ENCODE measurements around the gene PLXDC1. TPM values are rescaled to one million over a fixed set of nuclear protein-coding genes. Genes with fewer than 3 reads are reported as not detected.

PLXDC1 gene
- total RNA-seq, 1 experiment from 2014 or later = 0.52 TPM

DNA sequence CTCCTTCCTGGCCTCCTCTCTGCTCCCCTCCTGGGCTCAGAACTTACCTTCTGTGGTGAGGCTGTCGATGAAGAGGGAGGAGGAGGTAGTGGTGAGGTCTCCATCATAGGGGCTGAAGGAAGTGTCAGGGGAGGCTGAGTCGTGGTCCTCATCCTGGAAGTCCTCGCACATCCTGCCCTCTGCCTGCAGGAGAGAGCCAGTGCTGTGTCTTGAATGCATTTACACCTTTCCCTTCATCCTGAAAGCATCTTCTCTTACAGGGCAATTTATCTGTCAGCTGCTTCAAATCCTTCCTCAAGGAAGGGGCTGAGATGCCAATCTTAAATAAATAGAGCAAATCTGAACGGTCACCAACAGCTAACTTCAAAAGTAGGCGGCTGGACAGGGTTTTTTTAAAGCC is 73.6 kb downstream of the PLXDC1 start:
- Mint-ChIP-seq H3K9me3 (ENCODE audit: low read depth, unreplicated experiment) (no peaks in the 10 kb centered on the region), H3K36me3 (ENCODE audit: insufficient read depth, unreplicated experiment) (no peaks in the 10 kb centered on the region), H3K27me3 (ENCODE audit: unreplicated experiment) (peaks cover 87% of the 10 kb centered on the region), H3K4me3 (ENCODE audit: low read depth, unreplicated experiment) (no peak overlapping the region), H3K27ac (ENCODE audit: unreplicated experiment) (no peak overlapping the region), H3K4me1 (ENCODE audit: low read depth, unreplicated experiment) (no peaks in the 10 kb centered on the region)
- BruUV-seq (replicated peaks) = no TSS peak
- DNase-seq = no peak
- TF ChIP-seq, protein P1, sequence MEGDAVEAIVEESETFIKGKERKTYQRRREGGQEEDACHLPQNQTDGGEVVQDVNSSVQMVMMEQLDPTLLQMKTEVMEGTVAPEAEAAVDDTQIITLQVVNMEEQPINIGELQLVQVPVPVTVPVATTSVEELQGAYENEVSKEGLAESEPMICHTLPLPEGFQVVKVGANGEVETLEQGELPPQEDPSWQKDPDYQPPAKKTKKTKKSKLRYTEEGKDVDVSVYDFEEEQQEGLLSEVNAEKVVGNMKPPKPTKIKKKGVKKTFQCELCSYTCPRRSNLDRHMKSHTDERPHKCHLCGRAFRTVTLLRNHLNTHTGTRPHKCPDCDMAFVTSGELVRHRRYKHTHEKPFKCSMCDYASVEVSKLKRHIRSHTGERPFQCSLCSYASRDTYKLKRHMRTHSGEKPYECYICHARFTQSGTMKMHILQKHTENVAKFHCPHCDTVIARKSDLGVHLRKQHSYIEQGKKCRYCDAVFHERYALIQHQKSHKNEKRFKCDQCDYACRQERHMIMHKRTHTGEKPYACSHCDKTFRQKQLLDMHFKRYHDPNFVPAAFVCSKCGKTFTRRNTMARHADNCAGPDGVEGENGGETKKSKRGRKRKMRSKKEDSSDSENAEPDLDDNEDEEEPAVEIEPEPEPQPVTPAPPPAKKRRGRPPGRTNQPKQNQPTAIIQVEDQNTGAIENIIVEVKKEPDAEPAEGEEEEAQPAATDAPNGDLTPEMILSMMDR (IDR thresholded peaks at IDR 0.05; ENCODE audit: unreplicated experiment) = no peak
- intact Hi-C loops (cut with micrococcal nuclease; ENCODE audit: unreplicated experiment) = loop anchor here (5.0 kb wide), 1 partner anchor 96 kb away; no protein-coding TSS in a partner anchor
- CTCF ChIA-PET = interaction anchor here (0.8 to 1.7 kb wide), 4 partner anchors 14 to 95 kb away, joined by 3 to 10 read pairs (median 4); no protein-coding TSS in a partner anchor

DNA sequence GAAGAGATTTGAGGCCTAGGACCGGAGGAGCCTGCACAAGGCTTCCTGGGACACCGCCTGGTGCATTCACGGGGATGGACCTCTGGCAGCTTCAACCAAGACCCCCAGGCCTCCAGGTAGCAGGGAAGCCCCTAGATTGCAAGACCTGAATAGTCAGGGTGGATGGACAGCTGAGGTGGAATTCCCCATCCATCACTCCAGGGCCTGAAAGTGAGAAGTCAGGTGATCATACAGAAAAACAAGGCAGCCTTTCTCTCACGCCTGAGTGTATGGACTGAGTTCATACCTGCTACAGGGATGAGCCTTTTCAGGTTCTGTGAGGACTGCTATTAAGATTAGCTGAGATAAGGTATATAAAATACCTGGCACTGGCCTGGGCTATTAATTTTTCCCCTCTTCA is 74.2 kb downstream of the PLXDC1 start:
- no TSS peak for BruUV-seq (replicated peaks)
- H3K4me1 Mint-ChIP-seq (ENCODE audit: low read depth, unreplicated experiment) = no peaks in the 10 kb centered on the region
- CTCF ChIA-PET = interaction anchor here (0.8 to 1.7 kb wide), 6 partner anchors 14 to 94 kb away, joined by 3 to 13 read pairs (median 4); no protein-coding TSS in a partner anchor
- no peak overlapping the region for H3K27ac Mint-ChIP-seq (ENCODE audit: unreplicated experiment)
- H3K36me3 Mint-ChIP-seq (ENCODE audit: insufficient read depth, unreplicated experiment) = no peaks in the 10 kb centered on the region
- H3K27me3 Mint-ChIP-seq (ENCODE audit: unreplicated experiment) = peaks cover 87% of the 10 kb centered on the region
- no peak for DNase-seq
- intact Hi-C loops (cut with micrococcal nuclease; ENCODE audit: unreplicated experiment) = loop anchor here (5.0 kb wide), 1 partner anchor 95 kb away; no protein-coding TSS in a partner anchor
- no peaks in the 10 kb centered on the region for H3K9me3 Mint-ChIP-seq (ENCODE audit: low read depth, unreplicated experiment)
- TF ChIP-seq, protein P1 (IDR thresholded peaks at IDR 0.05; ENCODE audit: unreplicated experiment) = no peak
- no peak overlapping the region for H3K4me3 Mint-ChIP-seq (ENCODE audit: low read depth, unreplicated experiment)

DNA sequence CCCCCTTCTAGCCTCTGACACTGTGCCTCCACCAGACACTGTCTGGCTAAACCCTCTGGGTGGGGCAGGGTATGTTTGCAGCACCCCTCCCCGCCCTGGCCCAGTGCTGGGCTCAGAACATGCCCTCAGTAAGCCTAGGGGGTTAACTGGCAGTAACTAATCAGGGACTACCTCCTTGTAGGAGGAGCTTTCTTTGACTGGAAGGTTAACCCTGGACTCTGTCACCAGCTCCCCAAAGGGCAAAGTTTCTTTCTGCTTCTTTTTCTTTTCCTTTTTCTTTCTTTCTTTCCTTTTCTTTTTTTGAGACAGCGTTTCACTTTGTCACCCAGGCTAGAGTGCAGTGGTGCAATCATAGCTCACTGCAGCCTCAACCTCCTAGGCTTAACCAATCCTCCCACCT is 76.8 kb downstream of the PLXDC1 start:
- Mint-ChIP-seq H3K4me1 (ENCODE audit: low read depth, unreplicated experiment) (peaks cover 2% of the 10 kb centered on the region), H3K9me3 (ENCODE audit: low read depth, unreplicated experiment) (no peaks in the 10 kb centered on the region), H3K27ac (ENCODE audit: unreplicated experiment) (no peak overlapping the region), H3K36me3 (ENCODE audit: insufficient read depth, unreplicated experiment) (no peaks in the 10 kb centered on the region), H3K27me3 (ENCODE audit: unreplicated experiment) (peaks cover 84% of the 10 kb centered on the region), H3K4me3 (ENCODE audit: low read depth, unreplicated experiment) (no peak overlapping the region)
- CTCF ChIA-PET = interaction anchor here (0.8 to 1.7 kb wide), 6 partner anchors 12 to 339 kb away, joined by 3 to 8 read pairs (median 4); no protein-coding TSS in a partner anchor
- no peak for DNase-seq
- no TSS peak for BruUV-seq (replicated peaks)
- intact Hi-C loops (cut with micrococcal nuclease; ENCODE audit: unreplicated experiment) = loop anchor here (5.0 kb wide), 1 partner anchor 92 kb away; no protein-coding TSS in a partner anchor
- TF ChIP-seq, protein P1 (IDR thresholded peaks at IDR 0.05; ENCODE audit: unreplicated experiment) = no peak

DNA sequence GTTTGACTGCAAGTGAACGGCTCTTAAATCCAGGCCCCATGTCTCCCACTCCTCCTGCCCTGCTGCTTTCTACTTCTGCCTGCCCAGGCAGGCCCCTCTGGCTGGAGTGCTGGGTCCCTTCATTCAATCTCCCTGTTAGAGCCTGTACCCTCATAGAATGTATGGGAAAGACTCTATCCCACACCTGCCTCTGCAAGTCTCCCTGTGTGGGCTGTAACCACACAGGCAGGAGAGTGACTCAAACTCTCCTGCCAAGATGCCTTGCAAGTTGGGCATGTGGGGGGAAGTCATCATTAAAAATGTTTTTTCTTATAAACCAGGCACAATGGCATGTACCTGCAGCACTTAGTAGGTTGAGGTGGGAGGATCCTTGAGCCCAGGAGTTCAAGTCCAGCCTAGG is 77.5 kb downstream of the PLXDC1 start:
- intact Hi-C loops (cut with micrococcal nuclease; ENCODE audit: unreplicated experiment) = no loop called here
- Mint-ChIP-seq H3K9me3 (ENCODE audit: low read depth, unreplicated experiment) (no peaks in the 10 kb centered on the region), H3K36me3 (ENCODE audit: insufficient read depth, unreplicated experiment) (no peaks in the 10 kb centered on the region), H3K27ac (ENCODE audit: unreplicated experiment) (no peak overlapping the region), H3K4me1 (ENCODE audit: low read depth, unreplicated experiment) (peaks cover 7% of the 10 kb centered on the region), H3K4me3 (ENCODE audit: low read depth, unreplicated experiment) (no peak overlapping the region), H3K27me3 (ENCODE audit: unreplicated experiment) (peaks cover 84% of the 10 kb centered on the region)
- CTCF ChIA-PET = interaction anchor here (1.6 kb wide), 1 partner anchor 13 kb away, joined by 4 read pairs; no protein-coding TSS in a partner anchor
- no peak for DNase-seq
- TF ChIP-seq, protein P1 (IDR thresholded peaks at IDR 0.05; ENCODE audit: unreplicated experiment) = no peak
- no TSS peak for BruUV-seq (replicated peaks)
